HG03097 (cell line): ENCODE data around the gene GADL1.

ENCODE experiments used
- ATAC-seq: cut with Tn5 transposase; IDR thresholded peaks from one replicate; pipeline ENCODE4 v1.9.1; 2021; ENCODE audit not compliant: unreplicated experiment, low FRiP score

GADL1 gene

DNA sequence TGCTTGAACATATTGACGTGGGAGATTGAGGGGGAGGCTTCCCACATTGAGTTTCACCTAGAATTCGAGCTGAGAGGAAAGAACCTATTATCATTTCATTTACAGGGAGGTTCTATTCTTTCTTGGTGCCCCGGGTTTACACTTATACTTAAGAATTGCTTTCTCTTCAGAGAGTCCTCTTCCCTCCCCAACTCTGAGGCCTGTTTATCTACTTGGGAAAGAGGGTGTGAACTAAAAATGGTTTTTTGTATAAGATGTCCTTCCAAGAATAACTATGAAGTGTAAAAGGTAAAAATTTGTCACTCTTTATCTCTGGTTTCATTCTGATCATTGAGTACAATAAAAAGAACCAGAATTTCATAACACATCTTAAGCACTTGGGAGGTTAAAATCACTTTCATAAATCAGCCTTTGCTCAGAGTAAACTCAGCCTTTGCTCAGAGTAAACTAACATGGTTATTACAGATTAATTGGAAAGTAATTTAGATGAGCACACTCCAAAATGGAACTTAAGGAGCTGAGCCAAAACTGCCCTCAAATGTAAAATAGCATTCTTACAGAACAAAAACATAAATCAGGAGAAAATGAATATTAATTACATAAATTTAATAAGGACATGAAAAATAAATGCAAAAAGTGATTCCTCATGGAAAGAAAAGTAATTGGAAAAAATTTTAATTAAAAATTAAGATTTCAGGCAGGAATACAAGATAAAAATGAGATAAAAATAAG lies 75.2 kb downstream of the GADL1 start:
- ATAC-seq = no peak

DNA sequence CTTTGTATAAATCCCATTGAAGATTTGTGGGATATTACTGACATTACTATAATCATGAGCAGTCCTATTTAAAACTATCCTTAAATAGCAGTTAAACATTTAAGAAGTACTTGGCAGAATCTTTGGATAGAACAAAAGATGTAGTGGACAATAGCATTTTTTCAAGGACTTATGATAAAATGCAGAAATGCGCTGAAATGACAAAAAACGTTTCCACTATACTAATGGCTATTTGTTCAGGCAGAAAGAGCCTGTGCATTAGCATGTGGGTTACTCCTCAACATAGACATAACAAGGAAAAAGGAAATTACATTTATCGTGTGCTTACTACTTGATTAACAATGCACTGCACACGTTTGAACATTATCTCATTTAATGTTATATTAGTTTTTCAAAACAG lies 80.7 kb downstream of the GADL1 start:
- ATAC-seq = no peak

DNA sequence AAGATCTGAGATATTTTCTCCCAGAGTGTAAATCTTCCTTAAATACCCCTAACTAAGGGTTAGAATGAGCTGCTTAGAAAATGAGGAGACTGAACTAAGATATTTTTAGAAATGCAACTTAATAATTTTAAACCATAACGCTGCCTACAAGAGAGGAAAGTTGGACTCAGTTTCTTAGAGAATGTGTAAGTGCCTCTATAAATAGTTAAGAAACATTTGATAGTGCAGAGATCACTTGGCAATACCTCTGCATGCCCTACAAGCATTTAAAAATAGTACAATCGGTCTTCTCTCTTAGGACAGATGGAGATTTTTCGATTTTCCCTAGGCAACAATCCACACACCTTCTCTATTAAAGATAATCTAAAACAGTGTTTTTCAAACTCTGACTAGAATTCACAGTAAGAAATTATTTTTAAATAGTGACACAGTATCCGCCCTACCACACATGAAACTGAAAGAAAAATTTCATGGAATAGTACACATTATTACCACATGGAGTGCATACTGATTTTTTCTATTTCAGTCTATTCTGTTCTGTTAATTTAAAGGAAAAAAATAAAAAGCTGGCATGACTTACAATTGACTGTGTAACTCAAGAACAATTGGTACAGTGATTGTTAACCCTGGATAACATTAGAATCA lies 83.2 kb downstream of the GADL1 start:
- no peak for ATAC-seq

DNA sequence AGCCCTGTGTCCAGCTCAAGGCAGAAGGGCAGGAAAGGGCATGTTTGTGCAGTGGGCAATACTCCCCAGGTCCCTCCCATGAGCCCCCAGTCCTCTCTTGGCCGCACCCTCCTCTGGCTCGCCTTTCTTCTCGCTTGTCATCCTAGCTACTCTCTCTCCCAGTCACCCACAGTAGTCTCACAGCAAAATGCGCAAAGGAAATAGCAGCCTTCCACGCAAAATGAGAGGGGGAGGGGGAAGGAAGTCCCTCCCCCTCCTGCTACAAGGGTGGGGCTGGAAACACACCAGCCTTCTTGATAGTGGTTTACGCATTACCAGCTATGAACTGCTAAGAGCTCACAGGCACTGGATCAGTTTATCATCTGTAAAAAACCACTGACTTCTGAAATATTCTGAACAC lies 83.8 kb downstream of the GADL1 start:
- ATAC-seq = no peak

DNA sequence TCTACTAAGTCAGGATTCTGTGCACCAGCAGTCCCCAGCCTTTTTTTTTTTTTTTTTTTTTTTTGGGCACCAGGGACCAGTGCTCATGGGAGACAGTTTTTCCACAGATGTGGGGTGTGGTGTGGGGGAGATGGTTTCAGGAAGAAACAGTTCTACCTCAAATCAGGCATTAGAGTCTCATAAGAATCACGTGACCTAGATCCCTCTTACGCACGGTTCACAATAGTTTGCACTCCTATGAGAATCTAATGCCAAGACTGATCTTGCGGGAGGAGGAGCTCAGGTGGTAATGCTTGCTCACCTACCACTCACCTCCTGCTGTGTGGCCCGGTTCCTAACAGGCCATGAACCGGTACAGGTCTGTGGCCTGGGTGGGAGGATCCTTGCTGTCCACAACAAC lies 88.8 kb downstream of the GADL1 start:
- no peak for ATAC-seq

DNA sequence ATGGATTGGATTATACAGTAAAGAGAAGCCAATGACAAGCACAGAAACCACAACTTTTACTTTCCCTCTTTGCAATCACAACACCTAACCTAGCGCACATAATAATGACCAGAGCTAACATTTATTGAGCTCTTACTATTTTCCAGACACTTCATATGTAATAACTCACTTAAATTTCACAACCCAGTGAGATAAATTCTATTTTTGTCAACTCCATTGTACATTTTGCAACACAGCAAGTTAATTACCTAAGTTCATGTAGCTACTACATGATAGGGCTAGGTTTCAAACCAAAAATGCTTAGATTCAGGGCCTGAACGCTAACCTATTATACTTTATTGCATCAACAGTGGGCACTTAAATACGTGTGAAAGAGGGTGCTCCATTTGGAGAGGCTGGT lies 89.5 kb downstream of the GADL1 start:
- no peak for ATAC-seq

DNA sequence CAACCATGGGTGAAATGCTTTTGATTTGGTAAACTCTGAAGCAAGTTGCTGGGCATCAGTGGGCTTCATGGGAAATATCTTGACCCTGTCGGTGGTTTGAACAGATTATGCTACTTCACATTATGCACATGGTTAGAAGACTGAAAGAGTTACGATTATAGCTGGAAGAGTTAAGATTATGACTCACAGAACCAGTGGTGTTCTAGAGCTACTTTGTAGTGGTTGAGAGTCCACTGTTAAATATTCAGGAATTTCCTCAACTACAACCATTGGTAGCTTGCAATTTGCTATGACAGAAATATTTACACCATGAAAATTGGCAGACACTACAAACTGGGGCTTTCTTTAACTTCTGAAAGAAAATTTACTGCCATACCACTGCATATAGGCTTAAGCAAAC lies 99.3 kb downstream of the GADL1 start:
- no peak for ATAC-seq

DNA sequence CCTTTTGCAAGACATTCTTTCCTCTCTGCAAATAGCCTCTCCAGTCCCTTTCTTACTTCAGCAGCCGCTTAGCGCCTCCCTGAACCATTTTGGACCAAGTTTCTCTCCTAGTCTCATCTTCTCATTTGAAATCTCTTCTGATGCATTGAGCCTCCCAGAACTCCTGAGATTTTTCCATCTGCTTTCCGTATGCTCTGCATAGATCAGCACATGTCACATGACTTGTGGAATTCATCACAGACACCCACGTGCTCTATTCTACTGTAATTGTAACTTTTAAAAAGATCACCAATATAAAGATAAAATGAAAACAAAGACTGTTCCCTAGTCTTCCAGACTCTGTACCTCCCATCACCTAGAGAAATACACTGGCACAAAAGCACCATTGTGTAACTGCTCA lies 100.7 kb downstream of the GADL1 start:
- no peak for ATAC-seq

DNA sequence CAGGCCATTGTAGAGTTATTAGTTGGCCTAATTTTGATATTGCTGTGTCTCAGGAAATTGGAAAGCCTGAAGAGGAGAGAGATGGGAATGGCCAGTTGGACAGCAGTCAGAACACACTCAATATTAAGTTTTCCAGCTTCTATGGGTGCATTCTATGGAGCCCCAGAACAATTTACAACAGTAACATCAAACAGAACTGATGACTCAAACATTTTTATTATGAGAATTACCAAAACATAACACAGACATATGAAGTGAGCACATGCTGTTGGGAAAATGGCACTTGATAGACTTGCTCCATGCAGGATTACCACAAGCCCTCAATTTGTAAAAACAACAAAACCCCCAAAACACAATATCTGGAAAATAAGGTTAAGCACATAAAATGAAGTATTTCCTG lies 104.3 kb downstream of the GADL1 start:
- no peak for ATAC-seq

DNA sequence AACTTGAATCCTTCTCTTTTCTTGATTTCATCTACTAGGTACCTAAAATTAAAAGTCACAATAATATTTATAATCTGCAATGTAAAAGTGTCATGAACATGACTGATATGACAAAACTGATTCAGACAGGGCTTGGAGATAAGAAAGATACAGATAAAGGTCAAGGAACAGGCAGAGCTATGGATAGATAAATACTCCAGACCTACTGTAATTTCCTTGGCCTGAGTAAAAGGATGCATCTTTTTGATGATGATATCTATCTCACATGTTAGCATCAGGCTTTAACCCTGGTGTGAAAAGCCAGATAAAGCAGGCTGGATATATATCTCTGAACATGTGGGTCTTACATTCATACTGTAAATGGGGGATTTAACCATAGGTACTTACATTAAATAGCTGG lies 108.1 kb downstream of the GADL1 start:
- ATAC-seq = no peak

DNA sequence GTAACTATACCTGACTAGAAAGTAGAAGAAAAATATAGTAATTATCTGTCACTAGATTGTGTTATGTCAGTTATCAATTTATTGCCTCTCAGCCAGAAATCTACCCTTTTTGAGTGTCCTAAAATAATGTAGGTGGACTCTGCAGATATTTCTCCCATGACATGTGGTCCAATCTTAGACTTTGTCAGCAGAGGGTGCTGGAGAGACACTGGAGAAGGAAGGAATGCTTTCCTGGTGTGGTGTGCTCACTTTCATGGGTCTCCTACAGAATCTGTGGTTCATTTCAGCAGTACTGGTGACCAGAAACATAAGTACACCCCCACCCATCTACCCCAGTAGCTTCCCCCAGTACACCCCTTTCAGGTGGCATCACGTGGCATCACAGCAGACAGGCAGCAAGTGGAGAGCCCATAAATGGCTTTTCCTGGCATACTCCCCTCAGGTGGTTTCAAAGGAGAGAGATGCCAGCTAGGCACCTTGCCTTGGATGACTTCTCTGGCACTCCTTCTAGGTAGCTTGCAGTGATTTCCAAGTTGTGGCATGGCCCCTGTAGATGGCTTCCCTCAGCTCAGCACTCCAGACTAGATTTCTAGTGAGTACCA lies 114.7 kb downstream of the GADL1 start:
- no peak for ATAC-seq

DNA sequence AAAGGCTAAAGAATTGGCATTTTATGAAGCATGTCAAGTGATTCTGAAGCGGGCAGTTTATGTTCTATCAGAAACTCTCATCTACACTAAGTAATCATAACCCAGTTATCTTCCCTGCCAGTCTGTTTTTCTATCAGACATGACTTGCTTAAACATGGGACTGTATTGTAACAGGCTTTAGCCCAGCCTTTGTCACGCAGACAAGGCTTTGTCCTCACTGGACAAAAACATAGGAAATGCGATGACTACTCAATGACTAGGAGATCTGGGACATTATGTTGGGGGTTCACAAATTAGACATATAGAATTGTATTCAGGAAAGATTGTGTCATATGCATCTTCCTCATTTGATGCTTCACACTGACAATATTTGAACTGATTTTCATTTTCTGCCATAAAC lies 115.5 kb downstream of the GADL1 start:
- ATAC-seq = no peak

DNA sequence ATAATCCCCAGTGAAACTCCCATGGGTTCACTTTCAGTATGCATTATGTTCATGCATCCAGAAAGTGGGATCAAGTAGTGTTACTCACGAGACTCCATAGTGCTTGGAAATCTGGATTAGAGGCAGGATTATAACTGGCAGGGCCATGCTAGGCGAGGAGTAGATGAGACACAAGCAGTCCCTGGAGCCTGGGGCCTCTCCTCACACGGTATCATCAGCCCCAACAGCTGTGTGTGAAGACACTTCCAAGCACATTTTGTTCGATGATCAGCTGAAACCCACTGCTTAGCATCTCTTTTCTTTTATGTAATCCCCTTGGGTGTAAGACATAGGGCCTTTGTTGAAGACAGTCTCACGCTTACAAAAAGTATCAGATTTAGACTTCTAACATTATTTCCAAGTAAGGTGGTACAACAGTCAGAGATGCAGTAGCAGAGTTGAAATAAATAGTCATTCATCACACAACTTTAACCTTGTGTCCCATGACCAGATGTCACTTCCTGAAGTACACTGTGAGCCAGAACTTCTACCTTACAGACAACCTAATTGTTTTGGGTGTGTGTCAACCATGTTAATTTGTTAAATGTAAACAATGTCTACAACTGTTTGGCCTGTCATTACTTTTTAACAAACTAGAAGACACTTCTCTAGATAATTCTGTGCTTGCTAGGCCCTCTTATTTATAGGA lies 116.9 kb downstream of the GADL1 start:
- ATAC-seq = no peak

DNA sequence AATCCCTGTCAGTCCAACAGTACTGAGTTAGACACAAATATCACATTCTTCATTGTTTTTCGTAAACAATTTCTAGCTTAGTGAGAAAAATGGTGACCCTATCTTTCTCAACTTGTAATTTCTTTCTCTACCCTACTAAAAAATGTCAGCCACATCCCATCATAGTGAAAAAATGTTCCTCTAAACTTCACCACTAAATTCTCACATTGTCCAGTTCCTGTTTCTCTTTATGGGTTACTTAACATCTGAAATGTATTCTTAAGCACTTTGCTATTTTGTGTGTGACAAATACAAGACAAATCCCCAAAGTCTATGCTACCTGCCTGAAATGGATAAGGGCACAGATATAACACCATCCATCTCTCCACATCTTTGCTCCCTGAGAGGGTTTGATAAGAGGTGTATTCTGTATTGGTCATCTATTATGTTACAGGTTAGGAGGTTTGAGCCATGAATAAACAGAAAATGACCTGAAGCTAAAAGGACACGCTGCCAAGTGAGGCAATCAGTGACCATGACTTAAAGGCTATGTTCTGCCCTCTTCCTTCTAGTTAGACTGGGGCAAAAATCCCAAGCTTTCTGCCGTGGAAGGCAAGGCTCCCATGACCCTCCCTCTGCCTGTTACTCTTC lies 118.2 kb downstream of the GADL1 start:
- no peak for ATAC-seq

DNA sequence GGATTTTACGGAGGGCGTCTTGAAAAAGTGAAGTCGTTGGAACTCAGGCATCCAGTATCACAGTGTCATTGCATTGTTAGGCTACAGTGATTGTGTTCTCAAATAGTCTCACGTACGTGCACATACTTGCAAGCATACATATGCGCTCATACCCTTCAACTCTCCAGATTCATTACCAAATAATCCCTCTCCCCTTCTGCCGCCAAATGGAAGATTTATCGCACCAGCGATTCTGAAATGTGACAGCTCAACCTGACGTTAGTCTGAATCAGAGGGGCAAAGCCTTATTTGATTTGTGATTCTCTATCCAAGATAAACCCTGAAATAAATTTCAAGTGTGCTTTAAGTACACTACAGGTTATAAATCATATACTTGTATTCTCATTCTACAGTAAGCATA lies 119.4 kb downstream of the GADL1 start:
- no peak for ATAC-seq

DNA sequence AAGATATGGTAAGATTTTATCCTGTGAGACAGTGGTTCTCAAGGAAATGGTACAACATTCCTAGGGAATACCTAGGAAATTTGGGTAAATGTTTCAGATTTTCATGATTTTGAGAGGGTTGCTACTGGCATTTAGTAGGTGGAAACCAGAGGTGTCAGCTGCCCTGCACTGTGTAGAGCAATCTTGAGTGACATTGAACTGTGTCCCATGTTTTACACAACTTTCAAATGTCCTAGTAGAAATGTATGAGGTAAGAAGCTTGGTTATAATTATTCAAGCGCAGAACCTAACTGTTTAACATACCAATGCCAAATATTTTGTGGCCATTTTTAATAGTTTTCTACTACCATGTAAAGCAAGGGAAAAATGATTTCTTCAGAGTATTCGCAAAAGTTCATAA lies 120.4 kb downstream of the GADL1 start:
- ATAC-seq = no peak

DNA sequence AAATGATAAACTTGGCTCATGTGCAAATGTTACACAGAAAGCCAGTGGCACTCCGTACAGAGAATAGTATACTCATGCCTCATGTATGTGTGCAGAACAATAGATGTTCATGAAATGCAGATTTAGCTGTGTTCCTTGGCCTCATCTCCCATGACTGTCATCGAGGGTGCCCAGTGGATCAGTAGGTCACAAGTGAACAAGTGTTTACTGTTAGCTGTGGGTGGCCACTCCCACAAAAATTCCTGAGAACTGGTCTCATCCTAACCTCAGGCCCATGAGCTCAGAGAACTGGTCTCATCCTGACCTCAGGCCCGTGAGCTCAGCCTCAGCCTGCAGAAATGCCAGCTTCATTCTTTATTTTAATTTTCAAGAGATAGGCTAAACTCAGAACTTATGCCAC lies 124.1 kb downstream of the GADL1 start:
- no peak for ATAC-seq

DNA sequence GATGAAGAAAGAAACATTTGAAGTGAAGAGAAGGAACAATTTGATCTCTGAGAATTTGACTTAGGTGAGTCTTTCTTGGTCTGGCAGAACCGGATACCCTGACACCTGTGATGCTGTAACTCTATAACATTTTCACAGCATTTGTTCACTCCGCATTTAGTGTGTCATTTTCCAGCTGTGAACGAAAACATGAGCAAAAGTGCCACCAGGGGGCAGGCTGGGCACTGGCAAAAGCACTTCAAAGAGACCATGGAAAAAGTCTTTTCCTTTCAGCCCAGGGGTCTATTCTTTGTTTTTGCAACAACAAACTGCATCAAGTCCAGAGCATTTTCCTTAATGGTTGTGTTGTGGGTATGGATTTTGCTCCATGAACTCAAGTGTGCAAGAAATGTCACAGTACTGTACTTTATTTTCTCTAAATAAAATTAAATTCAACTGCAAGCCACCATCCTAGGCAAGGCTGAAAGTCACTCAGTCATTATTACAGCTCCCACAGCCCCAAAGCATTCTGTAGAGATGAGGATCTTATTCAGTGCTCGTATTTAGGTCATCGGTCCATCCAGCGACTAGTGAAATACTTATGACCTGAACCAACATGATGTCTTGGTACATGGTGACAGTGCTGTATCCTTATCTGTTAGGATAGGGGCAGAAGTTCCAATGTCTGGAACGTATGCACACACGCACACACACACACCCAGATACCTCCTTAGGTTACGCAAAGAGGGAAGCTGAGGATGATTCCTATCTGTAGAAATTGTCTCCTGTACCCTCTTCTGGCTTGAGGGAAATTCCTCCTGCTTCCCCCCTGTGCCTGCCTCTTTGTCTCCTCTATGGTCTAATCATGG lies 125.5 kb downstream of the GADL1 start:
- ATAC-seq = no peak

DNA sequence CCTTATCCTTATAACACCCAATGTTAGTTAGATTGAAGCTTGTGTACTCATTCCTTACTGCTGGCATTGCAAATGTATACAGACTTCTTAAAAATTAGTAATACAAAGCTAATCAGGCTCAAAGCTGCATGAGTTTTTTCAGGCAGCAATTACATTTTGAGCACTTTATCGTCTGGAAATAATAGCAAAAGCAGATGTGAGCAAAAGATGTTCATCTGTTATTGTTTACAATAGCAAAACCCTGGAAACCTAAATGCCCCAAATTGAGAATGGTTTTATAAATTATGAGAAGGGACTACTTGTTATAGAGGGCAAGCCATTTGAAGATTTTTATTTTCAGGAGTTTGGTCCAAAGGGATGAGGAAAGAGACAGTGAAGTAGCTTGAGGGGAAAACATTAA lies 126.4 kb downstream of the GADL1 start:
- no peak for ATAC-seq

DNA sequence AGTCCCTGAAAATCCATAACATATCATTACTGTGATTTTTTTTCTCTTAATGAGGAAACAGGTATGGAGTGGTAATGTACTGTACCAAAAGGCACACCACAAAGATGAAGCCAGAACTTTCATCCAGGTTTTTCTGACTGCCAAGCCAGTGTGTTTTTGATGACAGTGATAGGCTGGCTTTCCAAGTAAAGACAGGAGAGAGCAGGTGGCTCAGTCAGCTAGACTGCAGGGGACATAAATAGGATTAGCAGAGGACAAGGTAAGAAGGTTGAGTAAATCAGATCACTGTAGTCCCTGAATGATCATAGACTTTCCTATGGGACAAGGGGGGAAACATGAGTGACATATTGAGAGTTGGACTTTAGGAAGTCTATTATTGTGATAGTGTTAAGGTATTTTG lies 127.9 kb downstream of the GADL1 start:
- no peak for ATAC-seq
